HEK293 (cell line): Measurements from ENCODE around the gene CCNB1IP1.

Experiments
- CTCF ChIA-PET: fragments of 350-600 bp; formaldehyde crosslinking; extraction: SDS; loops from one replicate; lab custom pipeline; 2021; ENCODE audit warnings: antibody characterized with exemption; lab: Yijun Ruan, JAX
- POLR2A ChIA-PET: fragments of 300-600 bp; formaldehyde crosslinking; extraction: SDS; loops from one replicate; lab custom pipeline; 2020; ENCODE audit warnings: antibody characterized with exemption, inconsistent platforms; lab: Yijun Ruan, JAX
- H3K27ac ChIP-seq: fragments of 200-500 bp; sonication (Bioruptor generic); 2 replicates; pipeline ENCODE4 v1.5.1; 2014; ENCODE audit warnings: low read depth, low read length, control low read depth, inconsistent platforms; ENCODE audit errors: extremely low read depth
- H3K36me3 ChIP-seq, 2 experiments: fragments of 200-500 bp in 1 of 2; sonication (Bioruptor generic) in 1 of 2; 1 replicate in 1 of 2; 2 replicates in 1 of 2; pipeline ENCODE4 v1.5.1; 2014 to 2017; ENCODE audit warnings: inconsistent platforms in 2 of 2, low read length in 2 of 2; ENCODE audit not compliant: control insufficient read depth in 2 of 2, insufficient read depth in 1 of 2
- H3K4me1 ChIP-seq: fragments of 200-500 bp; sonication (Bioruptor generic); 2 replicates; pipeline ENCODE4 v1.5.1; 2014; ENCODE audit warnings: mild to moderate bottlenecking, low read length, inconsistent platforms; ENCODE audit not compliant: control insufficient read depth, insufficient read depth
- H3K4me3 ChIP-seq: 2 replicates; pipeline ENCODE4 v1.5.1; 2011; ENCODE audit warnings: low read depth, mild to moderate bottlenecking, control low read depth, low read length, moderate library complexity
- H3K9me3 ChIP-seq: fragments of 200-500 bp; sonication (Bioruptor generic); 2 replicates; pipeline ENCODE4 v1.5.1; 2014; ENCODE audit warnings: low read depth, low read length, inconsistent platforms; ENCODE audit not compliant: control insufficient read depth, insufficient read depth
- GFI1B ChIP-seq: fragments of 450-650 bp; formaldehyde crosslinking; IDR thresholded peaks from 2 replicates; pipeline ENCODE4 v1.5.1; 2016; ENCODE audit warnings: missing biosample characterization, missing genetic modification characterization
- GLI2 ChIP-seq: fragments of 450-650 bp; formaldehyde crosslinking; IDR thresholded peaks from 2 replicates; pipeline ENCODE4; 2017; ENCODE audit warnings: missing biosample characterization, missing genetic modification characterization, low read depth, borderline replicate concordance
- GLIS2 ChIP-seq: fragments of 450-650 bp; formaldehyde crosslinking; IDR thresholded peaks from 2 replicates; pipeline ENCODE4 v1.5.1; 2016; ENCODE audit warnings: missing biosample characterization, missing genetic modification characterization
- HOXC10 ChIP-seq: sonication (generic); formaldehyde crosslinking; IDR thresholded peaks from 2 replicates; pipeline ENCODE4 v1.8.1; 2023; ENCODE audit warnings: mild to moderate bottlenecking, missing genetic modification reagents
- IKZF3 ChIP-seq: fragments of 450-650 bp; IDR thresholded peaks from 2 replicates; pipeline ENCODE4 v1.5.0; 2018; ENCODE audit warnings: missing biosample characterization, mild to moderate bottlenecking, missing genetic modification characterization, moderate library complexity
- OSR2 ChIP-seq: fragments of 450-650 bp; formaldehyde crosslinking; IDR thresholded peaks from 2 replicates; pipeline ENCODE4 v1.5.1; 2016; ENCODE audit warnings: missing biosample characterization, missing genetic modification characterization
- TRIM28 ChIP-seq: IDR thresholded peaks from 2 replicates; pipeline ENCODE4 v1.6.1; 2011; ENCODE audit warnings: low read length, control low read depth, borderline replicate concordance
- ZEB2 ChIP-seq: fragments of 450-650 bp; formaldehyde crosslinking; IDR thresholded peaks from 2 replicates; pipeline ENCODE4 v1.5.1; 2016; ENCODE audit warnings: missing biosample characterization, missing genetic modification characterization
- ZNF221 ChIP-seq: fragments of 450-650 bp; formaldehyde crosslinking; IDR thresholded peaks from 2 replicates; pipeline ENCODE4 v1.5.1; 2017; ENCODE audit warnings: missing biosample characterization, missing genetic modification characterization, borderline replicate concordance
- ZNF366 ChIP-seq: fragments of 450-650 bp; formaldehyde crosslinking; conservative IDR thresholded peaks from 2 replicates; pipeline ENCODE4 v1.5.1; 2016; ENCODE audit warnings: missing biosample characterization, missing genetic modification characterization
- ZNF629 ChIP-seq: fragments of 450-650 bp; formaldehyde crosslinking; IDR thresholded peaks from 2 replicates; pipeline ENCODE4 v1.5.1; 2017; ENCODE audit warnings: missing biosample characterization, missing genetic modification characterization
- ZNF664 ChIP-seq: fragments of 450-650 bp; formaldehyde crosslinking; IDR thresholded peaks from 2 replicates; pipeline ENCODE4 v1.5.1; 2016; ENCODE audit warnings: missing biosample characterization, missing genetic modification characterization
- ZNF777 ChIP-seq: fragments of 450-650 bp; formaldehyde crosslinking; IDR thresholded peaks from 2 replicates; pipeline ENCODE4 v1.5.1; 2017; ENCODE audit warnings: missing biosample characterization, missing genetic modification characterization, borderline replicate concordance
- ZNF792 ChIP-seq: fragments of 450-650 bp; formaldehyde crosslinking; IDR thresholded peaks from 2 replicates; pipeline ENCODE4 v1.5.1; 2016; ENCODE audit warnings: missing biosample characterization, missing genetic modification characterization
- TF ChIP-seq, protein P1 (sequence below): fragments of 450-650 bp; formaldehyde crosslinking; IDR thresholded peaks from 2 replicates; pipeline ENCODE4 v1.5.1; 2016; ENCODE audit warnings: missing biosample characterization, missing genetic modification characterization
- TF ChIP-seq, protein P2 (sequence below): fragments of 450-650 bp; formaldehyde crosslinking; IDR thresholded peaks from 2 replicates; pipeline ENCODE4 v1.5.1; 2016; ENCODE audit warnings: missing biosample characterization, missing genetic modification characterization, borderline replicate concordance
- TF ChIP-seq, protein P3 (sequence below): fragments of 450-650 bp; formaldehyde crosslinking; IDR thresholded peaks from 2 replicates; pipeline ENCODE4 v1.5.1; 2016; ENCODE audit warnings: missing biosample characterization, missing genetic modification characterization
- TF ChIP-seq, protein P4 (sequence below): fragments of 450-650 bp; formaldehyde crosslinking; IDR thresholded peaks from 2 replicates; pipeline ENCODE4 v1.5.1; 2016; ENCODE audit warnings: missing biosample characterization, missing genetic modification characterization
- TF ChIP-seq, protein P5 (sequence below): fragments of 450-650 bp; formaldehyde crosslinking; IDR thresholded peaks from 2 replicates; pipeline ENCODE4 v1.5.1; 2016; ENCODE audit warnings: missing biosample characterization, missing genetic modification characterization
- TF ChIP-seq, protein P6 (sequence below): fragments of 450-650 bp; IDR thresholded peaks from 2 replicates; pipeline ENCODE4 v1.5.1; 2018; ENCODE audit warnings: missing biosample characterization, mild to moderate bottlenecking, missing genetic modification characterization

Gene CCNB1IP1

DNA sequence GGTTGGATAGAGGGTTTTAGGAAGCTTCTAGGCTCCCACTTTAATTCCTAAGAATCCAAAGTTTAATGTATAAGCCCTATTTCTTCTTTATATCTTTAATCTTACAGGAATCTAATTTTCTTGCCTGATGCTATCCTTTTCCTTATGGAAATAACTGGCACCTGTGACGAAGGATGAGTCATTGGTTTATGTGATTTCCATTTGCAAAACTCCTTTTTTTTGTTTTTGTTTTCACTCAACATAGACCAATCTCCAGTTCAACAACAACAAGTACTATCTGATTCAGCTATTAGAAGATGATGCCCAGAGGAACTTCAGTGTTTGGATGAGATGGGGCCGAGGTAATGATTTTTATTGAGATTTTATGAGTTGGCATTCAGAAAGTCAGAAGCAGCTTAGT is 17.2 kb upstream of the CCNB1IP1 start:
- CTCF ChIA-PET, result interaction anchor here (1.4 to 1.6 kb wide), 2 partner anchors 23 to 24 kb away, joined by 3 to 7 read pairs; no protein-coding TSS in a partner anchor
- no peak overlapping the region for H3K27ac ChIP-seq
- H3K4me3 ChIP-seq, result no peak overlapping the region
- H3K4me1 ChIP-seq, result no peaks in the 10 kb centered on the region
- no peaks in the 10 kb centered on the region for H3K9me3 ChIP-seq
- TF ChIP-seq OSR2 (tag by site-specific recombination) (no peak), ZNF792 (tag by site-specific recombination) (no peak), ZNF629 (tag by site-specific recombination) (no peak), ZNF221 (no peak), ZNF366 (tag by site-specific recombination) (no peak), GFI1B (tag by site-specific recombination) (no peak), ZNF777 (no peak), TRIM28 (no peak), GLI2 (tag by site-specific recombination) (no peak), GLIS2 (tag by site-specific recombination) (no peak), ZNF664 (tag by site-specific recombination) (no peak), IKZF3 (tag by site-specific recombination) (no peak), HOXC10 (CRISPR knock-in tag) (no peak), ZEB2 (no peak)
- TF ChIP-seq, protein P1, sequence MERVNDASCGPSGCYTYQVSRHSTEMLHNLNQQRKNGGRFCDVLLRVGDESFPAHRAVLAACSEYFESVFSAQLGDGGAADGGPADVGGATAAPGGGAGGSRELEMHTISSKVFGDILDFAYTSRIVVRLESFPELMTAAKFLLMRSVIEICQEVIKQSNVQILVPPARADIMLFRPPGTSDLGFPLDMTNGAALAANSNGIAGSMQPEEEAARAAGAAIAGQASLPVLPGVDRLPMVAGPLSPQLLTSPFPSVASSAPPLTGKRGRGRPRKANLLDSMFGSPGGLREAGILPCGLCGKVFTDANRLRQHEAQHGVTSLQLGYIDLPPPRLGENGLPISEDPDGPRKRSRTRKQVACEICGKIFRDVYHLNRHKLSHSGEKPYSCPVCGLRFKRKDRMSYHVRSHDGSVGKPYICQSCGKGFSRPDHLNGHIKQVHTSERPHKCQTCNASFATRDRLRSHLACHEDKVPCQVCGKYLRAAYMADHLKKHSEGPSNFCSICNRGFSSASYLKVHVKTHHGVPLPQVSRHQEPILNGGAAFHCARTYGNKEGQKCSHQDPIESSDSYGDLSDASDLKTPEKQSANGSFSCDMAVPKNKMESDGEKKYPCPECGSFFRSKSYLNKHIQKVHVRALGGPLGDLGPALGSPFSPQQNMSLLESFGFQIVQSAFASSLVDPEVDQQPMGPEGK (tag by site-specific recombination), result no peak
- TF ChIP-seq, protein P2, sequence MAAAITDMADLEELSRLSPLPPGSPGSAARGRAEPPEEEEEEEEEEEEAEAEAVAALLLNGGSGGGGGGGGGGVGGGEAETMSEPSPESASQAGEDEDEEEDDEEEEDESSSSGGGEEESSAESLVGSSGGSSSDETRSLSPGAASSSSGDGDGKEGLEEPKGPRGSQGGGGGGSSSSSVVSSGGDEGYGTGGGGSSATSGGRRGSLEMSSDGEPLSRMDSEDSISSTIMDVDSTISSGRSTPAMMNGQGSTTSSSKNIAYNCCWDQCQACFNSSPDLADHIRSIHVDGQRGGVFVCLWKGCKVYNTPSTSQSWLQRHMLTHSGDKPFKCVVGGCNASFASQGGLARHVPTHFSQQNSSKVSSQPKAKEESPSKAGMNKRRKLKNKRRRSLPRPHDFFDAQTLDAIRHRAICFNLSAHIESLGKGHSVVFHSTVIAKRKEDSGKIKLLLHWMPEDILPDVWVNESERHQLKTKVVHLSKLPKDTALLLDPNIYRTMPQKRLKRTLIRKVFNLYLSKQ (tag by site-specific recombination), result no peak
- TF ChIP-seq, protein P3, sequence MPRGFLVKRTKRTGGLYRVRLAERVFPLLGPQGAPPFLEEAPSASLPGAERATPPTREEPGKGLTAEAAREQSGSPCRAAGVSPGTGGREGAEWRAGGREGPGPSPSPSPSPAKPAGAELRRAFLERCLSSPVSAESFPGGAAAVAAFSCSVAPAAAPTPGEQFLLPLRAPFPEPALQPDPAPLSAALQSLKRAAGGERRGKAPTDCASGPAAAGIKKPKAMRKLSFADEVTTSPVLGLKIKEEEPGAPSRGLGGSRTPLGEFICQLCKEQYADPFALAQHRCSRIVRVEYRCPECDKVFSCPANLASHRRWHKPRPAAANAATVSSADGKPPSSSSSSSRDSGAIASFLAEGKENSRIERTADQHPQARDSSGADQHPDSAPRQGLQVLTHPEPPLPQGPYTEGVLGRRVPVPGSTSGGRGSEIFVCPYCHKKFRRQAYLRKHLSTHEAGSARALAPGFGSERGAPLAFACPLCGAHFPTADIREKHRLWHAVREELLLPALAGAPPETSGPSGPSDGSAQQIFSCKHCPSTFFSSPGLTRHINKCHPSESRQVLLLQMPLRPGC (tag by site-specific recombination), result no peak
- TF ChIP-seq, protein P4, sequence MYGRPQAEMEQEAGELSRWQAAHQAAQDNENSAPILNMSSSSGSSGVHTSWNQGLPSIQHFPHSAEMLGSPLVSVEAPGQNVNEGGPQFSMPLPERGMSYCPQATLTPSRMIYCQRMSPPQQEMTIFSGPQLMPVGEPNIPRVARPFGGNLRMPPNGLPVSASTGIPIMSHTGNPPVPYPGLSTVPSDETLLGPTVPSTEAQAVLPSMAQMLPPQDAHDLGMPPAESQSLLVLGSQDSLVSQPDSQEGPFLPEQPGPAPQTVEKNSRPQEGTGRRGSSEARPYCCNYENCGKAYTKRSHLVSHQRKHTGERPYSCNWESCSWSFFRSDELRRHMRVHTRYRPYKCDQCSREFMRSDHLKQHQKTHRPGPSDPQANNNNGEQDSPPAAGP, result no peak
- TF ChIP-seq, protein P5, sequence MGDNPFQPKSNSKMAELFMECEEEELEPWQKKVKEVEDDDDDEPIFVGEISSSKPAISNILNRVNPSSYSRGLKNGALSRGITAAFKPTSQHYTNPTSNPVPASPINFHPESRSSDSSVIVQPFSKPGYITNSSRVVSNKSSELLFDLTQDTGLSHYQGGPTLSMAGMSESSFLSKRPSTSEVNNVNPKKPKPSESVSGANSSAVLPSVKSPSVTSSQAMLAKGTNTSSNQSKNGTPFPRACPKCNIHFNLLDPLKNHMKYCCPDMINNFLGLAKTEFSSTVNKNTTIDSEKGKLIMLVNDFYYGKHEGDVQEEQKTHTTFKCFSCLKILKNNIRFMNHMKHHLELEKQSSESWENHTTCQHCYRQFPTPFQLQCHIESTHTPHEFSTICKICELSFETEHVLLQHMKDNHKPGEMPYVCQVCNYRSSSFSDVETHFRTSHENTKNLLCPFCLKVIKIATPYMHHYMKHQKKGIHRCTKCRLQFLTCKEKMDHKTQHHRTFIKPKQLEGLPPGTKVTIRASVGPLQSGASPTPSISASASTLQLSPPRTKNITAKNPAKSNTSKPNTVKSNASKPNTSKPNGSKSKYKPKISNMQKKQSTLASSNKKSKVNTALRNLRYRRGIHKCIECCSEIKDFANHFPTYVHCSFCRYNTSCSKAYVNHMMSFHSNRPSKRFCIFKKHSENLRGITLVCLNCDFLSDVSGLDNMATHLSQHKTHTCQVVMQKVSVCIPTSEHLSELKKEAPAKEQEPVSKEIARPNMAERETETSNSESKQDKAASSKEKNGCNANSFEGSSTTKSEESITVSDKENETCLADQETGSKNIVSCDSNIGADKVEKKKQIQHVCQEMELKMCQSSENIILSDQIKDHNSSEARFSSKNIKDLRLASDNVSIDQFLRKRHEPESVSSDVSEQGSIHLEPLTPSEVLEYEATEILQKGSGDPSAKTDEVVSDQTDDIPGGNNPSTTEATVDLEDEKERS (tag by site-specific recombination), result no peak
- TF ChIP-seq, protein P6, sequence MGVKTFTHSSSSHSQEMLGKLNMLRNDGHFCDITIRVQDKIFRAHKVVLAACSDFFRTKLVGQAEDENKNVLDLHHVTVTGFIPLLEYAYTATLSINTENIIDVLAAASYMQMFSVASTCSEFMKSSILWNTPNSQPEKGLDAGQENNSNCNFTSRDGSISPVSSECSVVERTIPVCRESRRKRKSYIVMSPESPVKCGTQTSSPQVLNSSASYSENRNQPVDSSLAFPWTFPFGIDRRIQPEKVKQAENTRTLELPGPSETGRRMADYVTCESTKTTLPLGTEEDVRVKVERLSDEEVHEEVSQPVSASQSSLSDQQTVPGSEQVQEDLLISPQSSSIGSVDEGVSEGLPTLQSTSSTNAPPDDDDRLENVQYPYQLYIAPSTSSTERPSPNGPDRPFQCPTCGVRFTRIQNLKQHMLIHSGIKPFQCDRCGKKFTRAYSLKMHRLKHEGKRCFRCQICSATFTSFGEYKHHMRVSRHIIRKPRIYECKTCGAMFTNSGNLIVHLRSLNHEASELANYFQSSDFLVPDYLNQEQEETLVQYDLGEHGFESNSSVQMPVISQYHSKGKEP (tag by site-specific recombination), result no peak
- peaks cover 91 to 94% of the 10 kb centered on the region in 2 experiments for H3K36me3 ChIP-seq
- POLR2A ChIA-PET, result no interaction called here
